Measurements from ENCODE around the gene CAMTA2.

The CAMTA2 gene

DNA sequence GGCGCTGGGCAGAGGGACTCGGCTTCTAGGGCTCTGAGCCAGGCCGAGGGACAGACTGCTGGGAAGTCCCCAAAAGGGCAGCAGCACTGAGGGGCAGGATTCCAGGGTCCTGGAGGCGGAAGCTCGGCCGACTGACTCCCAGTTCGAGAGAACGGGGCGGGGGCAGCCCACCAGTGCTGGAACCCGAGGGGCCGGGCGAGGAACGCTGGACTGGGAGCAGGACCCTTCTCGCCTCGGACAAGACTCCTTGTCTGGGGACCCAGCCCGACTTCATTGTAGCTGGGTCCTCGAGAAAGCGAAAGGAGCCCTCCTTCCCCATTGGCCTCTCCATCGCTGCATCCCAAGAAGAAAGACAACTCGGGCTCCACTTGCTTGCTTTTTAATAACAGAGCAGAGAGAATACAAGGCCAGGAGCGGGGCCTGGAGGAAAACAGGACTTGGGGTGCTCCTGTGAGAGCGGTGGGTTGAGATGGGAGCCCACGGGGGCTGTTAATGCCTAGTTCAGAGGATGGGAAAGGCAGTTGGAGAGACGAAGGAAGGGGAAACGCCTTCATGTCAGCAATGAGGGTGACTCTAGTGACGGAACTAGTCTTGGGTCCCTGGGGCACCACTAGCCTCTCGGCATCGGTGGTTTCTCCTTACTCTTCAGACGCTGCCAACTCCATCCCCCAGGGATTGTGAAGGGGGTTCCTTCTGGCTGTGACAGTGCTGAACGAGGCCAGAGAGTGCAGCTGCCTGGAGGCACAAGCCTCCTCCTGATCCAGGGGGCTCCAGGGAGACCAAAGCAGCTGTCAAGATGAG lies 492 bp upstream of the CAMTA2 start:
- peak; percentile 36 for DNase-seq (ENCODE audit: low read depth)
- H3K4me3 ChIP-seq (ENCODE audit: low read depth, low read length), result peak overlapping the region; percentile 66
- TF ChIP-seq, protein P1, sequence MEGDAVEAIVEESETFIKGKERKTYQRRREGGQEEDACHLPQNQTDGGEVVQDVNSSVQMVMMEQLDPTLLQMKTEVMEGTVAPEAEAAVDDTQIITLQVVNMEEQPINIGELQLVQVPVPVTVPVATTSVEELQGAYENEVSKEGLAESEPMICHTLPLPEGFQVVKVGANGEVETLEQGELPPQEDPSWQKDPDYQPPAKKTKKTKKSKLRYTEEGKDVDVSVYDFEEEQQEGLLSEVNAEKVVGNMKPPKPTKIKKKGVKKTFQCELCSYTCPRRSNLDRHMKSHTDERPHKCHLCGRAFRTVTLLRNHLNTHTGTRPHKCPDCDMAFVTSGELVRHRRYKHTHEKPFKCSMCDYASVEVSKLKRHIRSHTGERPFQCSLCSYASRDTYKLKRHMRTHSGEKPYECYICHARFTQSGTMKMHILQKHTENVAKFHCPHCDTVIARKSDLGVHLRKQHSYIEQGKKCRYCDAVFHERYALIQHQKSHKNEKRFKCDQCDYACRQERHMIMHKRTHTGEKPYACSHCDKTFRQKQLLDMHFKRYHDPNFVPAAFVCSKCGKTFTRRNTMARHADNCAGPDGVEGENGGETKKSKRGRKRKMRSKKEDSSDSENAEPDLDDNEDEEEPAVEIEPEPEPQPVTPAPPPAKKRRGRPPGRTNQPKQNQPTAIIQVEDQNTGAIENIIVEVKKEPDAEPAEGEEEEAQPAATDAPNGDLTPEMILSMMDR (IDR thresholded peaks at IDR 0.05; ENCODE audit: insufficient read depth, low read depth, low read length, missing control alignments), result no peak

GRCh38 chr17:4986403-4986802 lies 1.1 kb downstream of the CAMTA2 start:
- H3K4me3 ChIP-seq (ENCODE audit: low read depth, low read length), result peak overlapping the region; percentile 66
- DNase-seq (ENCODE audit: low read depth), result peak; percentile 20
- TF ChIP-seq, protein P1 (IDR thresholded peaks at IDR 0.05; ENCODE audit: insufficient read depth, low read depth, low read length, missing control alignments), result no peak

- TF ChIP-seq, protein P1 (IDR thresholded peaks at IDR 0.05; ENCODE audit: insufficient read depth, low read depth, low read length, missing control alignments), result no peak
- no peak overlapping the region for H3K4me3 ChIP-seq (ENCODE audit: low read depth, low read length)
- DNase-seq (ENCODE audit: low read depth), result no peak
These were observed 5.2 kb downstream of the CAMTA2 start for GRCh38 chr17:4982305-4982704.

- peak; percentile 73 for DNase-seq (ENCODE audit: low read depth)
- no peak overlapping the region for H3K4me3 ChIP-seq (ENCODE audit: low read depth, low read length)
- TF ChIP-seq, protein P1 (IDR thresholded peaks at IDR 0.05; ENCODE audit: insufficient read depth, low read depth, low read length, missing control alignments), result peak; percentile 60
These were observed 6.7 kb downstream of the CAMTA2 start for GRCh38 chr17:4980644-4981216.

DNA sequence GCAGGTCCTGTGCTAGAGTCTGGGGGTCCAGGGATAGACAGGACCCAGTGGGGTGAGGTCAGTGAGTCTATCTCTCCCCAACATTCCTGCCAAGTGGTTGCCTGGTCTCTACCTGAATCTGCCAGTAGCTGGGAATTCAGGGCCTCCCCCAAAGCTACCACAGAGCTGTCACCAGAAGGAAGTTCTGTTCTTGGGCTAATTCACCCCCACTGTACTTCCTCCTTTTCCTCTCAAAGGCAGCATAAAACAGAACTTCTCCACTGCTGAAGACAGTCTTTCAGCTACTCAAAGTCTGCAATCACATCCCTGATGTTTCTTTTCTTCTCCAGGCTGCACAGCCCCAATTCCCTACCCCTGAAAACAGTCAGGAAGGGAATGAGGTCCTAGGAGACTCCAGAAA lies 8.7 kb downstream of the CAMTA2 start:
- no peak for DNase-seq (ENCODE audit: low read depth)
- H3K4me3 ChIP-seq (ENCODE audit: low read depth, low read length), result no peak overlapping the region
- TF ChIP-seq, protein P1 (IDR thresholded peaks at IDR 0.05; ENCODE audit: insufficient read depth, low read depth, low read length, missing control alignments), result no peak

- TF ChIP-seq, protein P1 (IDR thresholded peaks at IDR 0.05; ENCODE audit: insufficient read depth, low read depth, low read length, missing control alignments), result no peak
- no peak overlapping the region for H3K4me3 ChIP-seq (ENCODE audit: low read depth, low read length)
- DNase-seq (ENCODE audit: low read depth), result no peak
These were observed 13.3 kb downstream of the CAMTA2 start for GRCh38 chr17:4974115-4974670.
